GM12865 (cell line): ENCODE results near the gene COL4A6.

Source experiments
- DNase-seq: peaks from one replicate; pipeline ENCODE4 v3.0.0; 2010; ENCODE audit warnings: low read depth
- H3K4me3 ChIP-seq: 2 replicates; pipeline ENCODE4 v1.5.1; 2011; ENCODE audit warnings: mild to moderate bottlenecking, low read depth, low read length, control low read depth
- CTCF ChIP-seq: IDR thresholded peaks from 2 replicates; pipeline ENCODE4 v1.5.1; 2011; ENCODE audit warnings: low read length, control low read depth, low read depth, inconsistent platforms; ENCODE audit not compliant: insufficient read depth; ENCODE audit errors: missing control alignments

The COL4A6 gene

GRCh38 chrX:108359806-108360602 is 78.2 kb downstream of the COL4A6 start:
- DNase-seq, result no peak
- TF ChIP-seq CTCF, result no peak
- no peak overlapping the region for H3K4me3 ChIP-seq

DNA sequence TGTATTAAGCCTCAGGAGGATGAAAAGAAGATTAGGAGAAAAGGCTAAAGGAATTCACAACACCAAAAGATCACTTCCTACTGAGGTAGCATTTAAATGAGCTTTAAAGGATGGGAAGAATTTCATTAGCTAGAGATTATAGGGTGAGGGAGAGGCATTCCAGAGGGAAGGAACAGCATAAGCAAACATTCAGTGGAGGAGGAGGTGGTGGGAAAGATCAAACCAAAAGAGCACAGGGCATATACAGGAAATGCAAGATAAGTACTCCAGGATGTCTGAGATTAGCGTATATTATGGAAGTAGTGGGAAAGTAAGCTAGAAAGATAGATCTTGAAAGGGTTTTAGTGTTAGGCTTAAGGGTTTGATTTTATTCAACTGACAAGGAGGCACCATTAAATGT is 84.8 kb downstream of the COL4A6 start:
- no peak for TF ChIP-seq CTCF
- no peak for DNase-seq
- H3K4me3 ChIP-seq, result no peak overlapping the region

- no peak for DNase-seq
- TF ChIP-seq CTCF, result no peak
- no peak overlapping the region for H3K4me3 ChIP-seq
Observed at GRCh38 chrX:108349210-108349609, 89.0 kb downstream of the COL4A6 start.

DNA sequence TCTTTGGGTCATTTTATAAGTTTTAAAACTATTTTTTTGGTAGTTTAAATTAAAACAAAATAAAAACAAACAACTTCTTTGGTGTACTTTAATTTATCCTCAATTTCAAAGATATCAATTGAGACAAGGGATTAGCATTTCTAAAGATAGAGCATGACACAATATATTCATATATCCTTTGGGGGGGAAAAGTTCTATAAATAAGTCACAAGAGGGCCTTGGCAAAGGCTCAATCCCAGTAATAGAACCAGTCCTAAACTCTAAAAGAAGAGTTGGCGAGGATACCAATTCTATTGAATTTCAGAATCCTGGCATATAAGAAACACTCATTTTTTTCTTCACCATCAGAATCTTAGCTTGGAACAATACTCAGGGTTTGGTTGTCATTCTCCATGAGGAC is 89.7 kb downstream of the COL4A6 start:
- H3K4me3 ChIP-seq, result no peak overlapping the region
- no peak for TF ChIP-seq CTCF
- no peak for DNase-seq

DNA sequence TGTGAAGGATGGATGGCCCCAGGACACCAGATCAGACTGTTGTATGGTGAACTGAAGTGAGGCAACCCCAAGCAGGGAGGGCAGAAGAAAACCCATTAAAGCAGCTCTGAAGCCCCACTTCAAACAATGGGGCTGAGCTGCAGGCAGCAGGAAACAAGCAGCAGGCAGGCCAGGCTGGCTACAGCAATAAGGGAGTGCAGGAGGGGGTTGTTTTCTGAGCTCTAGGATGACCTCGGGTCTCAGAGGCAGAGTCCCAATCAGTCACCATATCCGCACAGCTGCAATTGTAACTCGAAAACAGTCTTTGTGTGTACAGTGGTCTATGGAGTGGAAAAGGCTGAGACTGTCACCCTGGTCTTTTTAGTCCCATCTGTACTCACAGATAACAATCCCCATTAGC is 90.4 kb downstream of the COL4A6 start:
- DNase-seq, result no peak
- H3K4me3 ChIP-seq, result no peak overlapping the region
- no peak for TF ChIP-seq CTCF

GRCh38 chrX:108344216-108344615 is 94.0 kb downstream of the COL4A6 start:
- no peak for DNase-seq
- TF ChIP-seq CTCF, result no peak
- no peak overlapping the region for H3K4me3 ChIP-seq

DNA sequence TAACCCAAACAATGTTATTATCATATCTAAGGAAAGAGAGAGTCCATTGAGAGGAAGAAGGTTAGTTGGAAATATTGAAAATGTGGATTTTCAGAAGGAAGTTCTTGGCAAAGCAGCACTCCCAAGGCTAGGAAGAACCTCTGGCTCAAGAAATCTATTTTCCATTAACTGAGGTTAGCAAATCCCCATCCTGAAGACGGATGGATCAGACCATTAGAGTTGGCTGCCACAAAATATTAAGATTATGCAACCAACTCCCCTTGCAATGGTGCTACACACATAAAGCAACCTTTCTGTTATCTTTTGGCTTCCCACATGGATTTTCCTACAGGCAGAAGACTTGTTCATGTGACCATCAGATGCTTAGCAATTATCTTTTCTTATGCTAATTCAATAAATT is 96.3 kb downstream of the COL4A6 start:
- TF ChIP-seq CTCF, result no peak
- no peak overlapping the region for H3K4me3 ChIP-seq

More for the DNA sequence above, 96.3 kb downstream of the COL4A6 start:
- no peak for DNase-seq
